Gastrocnemius medialis (tissue), 4 donors: Measurements from ENCODE around the gene B4GAT1. TPM values are rescaled to one million over a fixed set of nuclear protein-coding genes. Genes with fewer than 3 reads are reported as not detected.
"Not testable (repeated sequence)": the region's sequence is repeated elsewhere in the genome, so short reads cannot be mapped to it uniquely, and the experiment has no call there.

Source experiments
- ATAC-seq, 2 donors: fragments of 150-250 bp; one replicate each; pipeline ENCODE4 v1.9.1; 2016
- DNase-seq, 2 donors: peaks; one replicate each; pipeline ENCODE4 v3.0.0-alpha.2; 2019
- H3K27ac ChIP-seq, 4 donors: fragments of 200-600 bp; sonication (generic); 1 replicate in 1 of 4; 2 replicates in 3 of 4; pipeline ENCODE4 v1.5.1; 2016 to 2018; ENCODE audit warnings: mild to moderate bottlenecking in 2 of 4, moderate library complexity in 1 of 4
- H3K27me3 ChIP-seq, 3 donors: fragments of 200-600 bp; sonication (generic) in 2 of 3; 1 replicate in 1 of 3; 2 replicates in 2 of 3; pipeline versions ENCODE4 v1.5.1 to v1.6.0; 2016 to 2019; ENCODE audit warnings: mild to moderate bottlenecking in 1 of 3, moderate library complexity in 1 of 3
- H3K36me3 ChIP-seq, 2 donors: fragments of 200-600 bp; sonication (generic) in 1 of 2; one replicate each; pipeline ENCODE4 v1.5.1; 2017 to 2018
- H3K4me1 ChIP-seq, 2 donors: fragments of 200-600 bp; sonication (generic) in 1 of 2; one replicate each; pipeline ENCODE4 v1.5.1; 2016 to 2017; ENCODE audit warnings: mild to moderate bottlenecking in 2 of 2
- H3K4me3 ChIP-seq, 4 donors: fragments of 200-600 bp; sonication (generic) in 3 of 4; 1 replicate in 1 of 4; 2 replicates in 3 of 4; pipeline ENCODE4 v1.5.1; 2016 to 2019; ENCODE audit warnings: mild to moderate bottlenecking in 2 of 4
- H3K9me3 ChIP-seq, 3 donors: fragments of 200-600 bp; sonication (generic) in 2 of 3; 1 replicate in 1 of 3; 2 replicates in 2 of 3; pipeline ENCODE4 v1.5.1; 2016 to 2019
- POLR2A ChIP-seq, 2 donors: fragments of 450-650 bp; IDR thresholded peaks; one replicate each; pipeline ENCODE4 v1.6.1; 2017; ENCODE audit warnings: antibody characterized with exemption in 2 of 2, mild to moderate bottlenecking in 2 of 2, moderate library complexity in 2 of 2
- in situ Hi-C, 4 donors: fragments of 200-750 bp; cut with MboI; loops; one replicate each; pipeline versions ENCODE4 v1.15.0 to v1.8.0; 2017; ENCODE audit warnings: low sequenced_read_pairs in 4 of 4
- intact Hi-C: fragments of 100-400 bp; cut with DNase I; formaldehyde crosslinking; loops from one replicate; pipeline ENCODE4 v1.15.1; 2023; ENCODE audit warnings: low total_unique reads
- total RNA-seq, 4 donors: library from RNA; depleted of rRNA; stranded (reverse); fragments of >200 nt; gene quantifications; one replicate each; pipeline versions ENCODE4 v1.1.0 to v1.2.3, GENCODE V29; 2016
- TF ChIP-seq, protein P1 (sequence below), 5 experiments: fragments of 450-650 bp in 3 of 5; fragments of 200-600 bp in 2 of 5; sonication (generic) in 2 of 5; IDR thresholded peaks in 4 of 5; conservative IDR thresholded peaks in 1 of 5; 1 replicate in 4 of 5; 2 replicates in 1 of 5; pipeline ENCODE4 v1.5.1; 2016 to 2019; ENCODE audit warnings: antibody characterized with exemption in 5 of 5, mild to moderate bottlenecking in 3 of 5, moderate library complexity in 3 of 5

Gene B4GAT1
- total RNA-seq, 4 donors from 2014 or later = 30.3 to 59.7 (median 40.4) TPM

GRCh38 chr11:66313321-66314185, 33.9 kb downstream of the B4GAT1 start:
- no peaks in the 10 kb centered on the region for H3K9me3 ChIP-seq
- H3K27ac ChIP-seq = peak overlapping the region; percentile 72 to 84 (median 80)
- intact Hi-C loops (no loop called here), in situ Hi-C loops (no loop called here)
- peak overlapping the region; percentile 68 to 79 (median 72) for H3K4me3 ChIP-seq
- H3K4me1 ChIP-seq = peaks cover 2 to 6% of the 10 kb centered on the region in 2 donors
- H3K27me3 ChIP-seq = peaks cover 5 to 14% (median 12%) of the 10 kb centered on the region in 3 donors
- no peaks in the 10 kb centered on the region for H3K36me3 ChIP-seq
- TF ChIP-seq, protein P1, sequence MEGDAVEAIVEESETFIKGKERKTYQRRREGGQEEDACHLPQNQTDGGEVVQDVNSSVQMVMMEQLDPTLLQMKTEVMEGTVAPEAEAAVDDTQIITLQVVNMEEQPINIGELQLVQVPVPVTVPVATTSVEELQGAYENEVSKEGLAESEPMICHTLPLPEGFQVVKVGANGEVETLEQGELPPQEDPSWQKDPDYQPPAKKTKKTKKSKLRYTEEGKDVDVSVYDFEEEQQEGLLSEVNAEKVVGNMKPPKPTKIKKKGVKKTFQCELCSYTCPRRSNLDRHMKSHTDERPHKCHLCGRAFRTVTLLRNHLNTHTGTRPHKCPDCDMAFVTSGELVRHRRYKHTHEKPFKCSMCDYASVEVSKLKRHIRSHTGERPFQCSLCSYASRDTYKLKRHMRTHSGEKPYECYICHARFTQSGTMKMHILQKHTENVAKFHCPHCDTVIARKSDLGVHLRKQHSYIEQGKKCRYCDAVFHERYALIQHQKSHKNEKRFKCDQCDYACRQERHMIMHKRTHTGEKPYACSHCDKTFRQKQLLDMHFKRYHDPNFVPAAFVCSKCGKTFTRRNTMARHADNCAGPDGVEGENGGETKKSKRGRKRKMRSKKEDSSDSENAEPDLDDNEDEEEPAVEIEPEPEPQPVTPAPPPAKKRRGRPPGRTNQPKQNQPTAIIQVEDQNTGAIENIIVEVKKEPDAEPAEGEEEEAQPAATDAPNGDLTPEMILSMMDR (IDR thresholded peaks at IDR 0.05 in 4 of 5, conservative IDR thresholded peaks at IDR 0.05 in 1 of 5) = no peak
- TF ChIP-seq POLR2A (IDR thresholded peaks at IDR 0.05) = no peak
- ATAC-seq (no peak), DNase-seq (no peak)

DNA sequence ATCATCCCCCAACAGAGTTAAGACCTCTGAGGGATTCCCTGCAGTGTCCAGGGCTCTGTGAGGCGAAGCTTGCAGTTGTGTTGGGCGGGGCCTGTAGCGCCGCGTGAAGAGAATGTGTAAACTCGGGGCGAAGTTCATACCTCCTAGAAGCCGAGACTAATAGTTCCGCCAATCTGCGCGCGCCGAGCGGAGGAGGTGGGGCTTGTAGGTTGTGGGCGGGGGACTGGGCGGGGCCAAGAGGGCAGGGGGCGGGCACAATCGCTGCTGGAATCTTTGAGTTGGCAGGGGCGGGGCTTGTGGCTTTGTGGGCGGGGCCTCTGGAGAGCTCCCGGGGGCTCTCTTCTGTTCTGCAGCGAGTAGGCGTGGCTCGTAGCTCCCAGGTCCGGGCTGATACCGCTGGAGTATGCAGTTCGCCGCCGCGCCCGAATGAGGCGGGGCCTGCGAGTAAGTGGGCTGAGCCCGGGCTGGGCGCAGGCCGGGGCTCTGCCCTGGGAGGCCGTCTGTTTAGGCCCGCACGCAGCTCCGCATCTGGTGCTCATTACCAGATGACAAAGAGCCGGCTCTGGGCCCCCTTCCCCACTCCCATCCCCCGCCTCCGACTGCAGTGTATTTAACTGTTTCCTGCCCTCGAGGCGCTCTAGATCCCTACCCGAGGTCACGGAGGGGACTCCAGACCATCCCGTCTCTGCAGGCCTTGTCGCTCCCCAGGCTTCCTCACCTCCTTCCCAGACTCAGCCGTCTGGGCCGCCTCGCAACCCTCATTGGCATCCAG, 34.7 kb downstream of the B4GAT1 start:
- peak; percentile 74 to 77 for ATAC-seq
- Histone ChIP-seq H3K27me3 (peaks cover 5 to 14% (median 12%) of the 10 kb centered on the region in 3 donors), H3K4me3 (peak overlapping the region; percentile 68 to 79 (median 72)), H3K36me3 (no peaks in the 10 kb centered on the region), H3K27ac (peak overlapping the region; percentile 72 to 84 (median 80)), H3K4me1 (peaks cover 0 to 2% of the 10 kb centered on the region in 2 donors), H3K9me3 (no peaks in the 10 kb centered on the region)
- intact Hi-C loops (loop anchor here (1.0 kb wide), 2 partner anchors 16 to 77 kb away; no protein-coding TSS in a partner anchor), in situ Hi-C loops (no loop called here)
- DNase-seq = peak; percentile 91 to 95
- peak; percentile 40 to 47 for TF ChIP-seq POLR2A (IDR thresholded peaks at IDR 0.05)
- TF ChIP-seq, protein P1 (IDR thresholded peaks at IDR 0.05 in 4 of 5, conservative IDR thresholded peaks at IDR 0.05 in 1 of 5) = no peak

DNA sequence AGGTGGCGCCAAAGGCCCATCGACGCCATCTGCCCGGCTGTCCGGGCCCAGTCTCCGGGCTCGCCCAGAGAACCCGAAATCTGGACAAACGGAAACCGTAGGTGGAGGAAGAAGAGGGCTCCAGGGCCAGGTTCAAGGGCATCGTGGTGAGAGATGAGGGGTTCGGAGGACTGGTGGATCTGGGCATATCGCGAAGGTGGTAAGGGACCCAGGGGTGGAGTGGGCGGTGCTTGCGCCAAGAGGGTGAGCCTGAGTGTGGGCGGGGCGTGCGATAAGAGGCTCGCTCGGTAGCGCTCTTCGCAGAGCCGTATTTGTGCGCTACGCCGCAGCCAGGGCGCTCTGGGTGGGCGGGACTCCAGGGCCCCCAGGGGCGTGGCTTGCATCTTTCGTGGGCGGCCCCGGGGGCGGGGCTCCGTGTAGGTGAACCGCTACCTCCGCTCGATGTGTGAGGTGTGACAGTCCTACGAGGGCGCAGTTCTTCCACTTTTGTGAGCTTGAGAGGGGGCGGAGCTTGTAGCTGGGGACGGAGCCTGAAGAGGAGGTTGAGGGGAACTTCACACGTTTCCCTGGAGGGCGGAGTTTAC, 35.4 kb downstream of the B4GAT1 start:
- H3K4me1 ChIP-seq = no peaks in the 10 kb centered on the region
- peaks cover 5 to 14% (median 12%) of the 10 kb centered on the region in 3 donors for H3K27me3 ChIP-seq
- H3K9me3 ChIP-seq = no peaks in the 10 kb centered on the region
- no peaks in the 10 kb centered on the region for H3K36me3 ChIP-seq
- H3K4me3 ChIP-seq = peak overlapping the region; percentile 68 to 79 (median 72)
- peak overlapping the region; percentile 72 to 84 (median 80) for H3K27ac ChIP-seq
- ATAC-seq (peak; percentile 80 to 82), DNase-seq (peak; percentile 86 to 88)
- intact Hi-C loops = loop anchor here (1.0 kb wide), 2 partner anchors 16 to 77 kb away; no protein-coding TSS in a partner anchor
- in situ Hi-C loops = no loop called here
- TF ChIP-seq, protein P1 (IDR thresholded peaks at IDR 0.05 in 4 of 5, conservative IDR thresholded peaks at IDR 0.05 in 1 of 5) = peak in 4 of 5 experiments; percentile 89 to 96 (median 92)
- peak; percentile 28 to 68 for TF ChIP-seq POLR2A (IDR thresholded peaks at IDR 0.05)

- DNase-seq = no peak
- Histone ChIP-seq H3K27ac (peak overlapping the region; percentile 72 to 84 (median 80)), H3K9me3 (no peaks in the 10 kb centered on the region), H3K36me3 (no peaks in the 10 kb centered on the region), H3K4me1 (no peaks in the 10 kb centered on the region), H3K27me3 (peaks cover 4 to 14% (median 12%) of the 10 kb centered on the region in 3 donors), H3K4me3 (peak overlapping the region; percentile 68 to 79 (median 72))
- TF ChIP-seq, protein P1 (IDR thresholded peaks at IDR 0.05 in 4 of 5, conservative IDR thresholded peaks at IDR 0.05 in 1 of 5) = peak in 1 of 5 experiments; percentile 92
- no peak for TF ChIP-seq POLR2A (IDR thresholded peaks at IDR 0.05)
- intact Hi-C loops (no loop called here), in situ Hi-C loops (no loop called here)
- no peak for ATAC-seq
Observed at GRCh38 chr11:66311470-66311964, 35.9 kb downstream of the B4GAT1 start.

DNA sequence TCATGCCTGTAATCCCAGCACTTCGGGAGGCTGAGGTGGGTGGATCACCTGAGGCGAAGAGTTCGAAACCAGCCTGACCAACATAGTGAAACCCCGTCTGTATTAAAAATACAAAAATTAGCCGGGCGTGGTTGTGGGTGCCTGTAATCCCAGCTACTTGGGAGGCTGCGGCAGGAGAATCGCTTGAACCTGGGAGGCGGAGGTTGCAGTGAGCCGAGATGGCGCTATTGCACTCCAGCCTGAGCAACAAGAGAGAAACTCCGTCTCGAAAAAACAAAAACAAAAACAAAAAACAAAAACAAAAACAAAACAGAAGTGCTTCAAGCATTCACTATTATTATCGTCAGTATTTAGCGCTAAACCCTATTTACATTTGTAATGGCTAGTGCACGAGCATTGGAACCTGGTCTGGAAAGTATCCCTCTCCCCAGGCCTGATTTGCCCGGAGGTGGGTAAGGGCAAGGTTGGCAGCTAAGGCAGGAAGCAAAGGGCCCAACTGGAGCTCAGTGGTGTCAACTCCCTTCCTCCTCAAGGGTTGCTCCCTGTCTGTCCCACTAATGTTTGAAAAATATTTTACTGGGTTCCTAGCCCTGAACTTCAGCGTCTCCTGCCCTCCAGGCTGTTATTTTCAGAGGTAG, 36.5 kb downstream of the B4GAT1 start:
- ATAC-seq, H3K4me1 ChIP-seq, H3K9me3 ChIP-seq, H3K27me3 ChIP-seq, in situ Hi-C loops, H3K27ac ChIP-seq, DNase-seq, H3K36me3 ChIP-seq, intact Hi-C loops, H3K4me3 ChIP-seq: not testable (repeated sequence)
